GM12878 (cell line): ENCODE measurements around the gene AEBP1. TPM values are rescaled to one million over a fixed set of nuclear protein-coding genes. Genes with fewer than 3 reads are reported as not detected.

Experiments
- ATAC-seq: fragments of 200-7000 bp; cut with Tn5 transposase; 3 replicates; pipeline ENCODE4 v1.9.1; 2020; ENCODE audit warnings: mild to moderate bottlenecking, moderate library complexity
- BruUV-seq: library from RNA; stranded (reverse); fragments of 400-500 nt; replicated peaks from 2 replicates; lab custom pipeline; 2021; lab: Mats Ljungman, UMichigan
- CTCF ChIA-PET: fragments of 300-600 bp; sonication (Branson Sonifier 250); formaldehyde crosslinking; extraction: SDS; loops from one replicate; lab custom pipeline; 2021; ENCODE audit warnings: inconsistent platforms; lab: Yijun Ruan, JAX
- POLR2A ChIA-PET: fragments of 350-600 bp; formaldehyde crosslinking; extraction: SDS; loops from one replicate; lab custom pipeline; 2021; ENCODE audit warnings: inconsistent platforms; lab: Charles Lee
- RAD21 ChIA-PET: fragments of 300-600 bp; sonication (Branson Sonifier 250); formaldehyde crosslinking; loops from one replicate; lab custom pipeline; 2023; ENCODE audit warnings: antibody characterized with exemption; ENCODE audit not compliant: unreplicated experiment; lab: Charles Lee
- SMC1A ChIA-PET: fragments of 300-600 bp; sonication (Branson Sonifier 250); formaldehyde crosslinking; loops from one replicate; lab custom pipeline; 2023; ENCODE audit not compliant: unreplicated experiment, uncharacterized antibody; lab: Charles Lee
- DNase-seq: peaks from one replicate; pipeline ENCODE4 v3.0.0-alpha.2; 2011; ENCODE audit warnings: low read depth, low spot score
- FAIRE-seq: peaks from 3 replicates; lab custom pipeline; 2011; peaks lifted over from hg19 to GRCh38; lab: Jason Lieb, UNC
- H2AFZ ChIP-seq: 2 replicates; pipeline ENCODE4 v1.6.0; 2011; ENCODE audit warnings: low read depth, low read length, control low read depth; ENCODE audit not compliant: control insufficient read depth
- H3K27ac ChIP-seq: 2 replicates; pipeline ENCODE4 v1.5.1; 2011; ENCODE audit warnings: control low read depth; ENCODE audit not compliant: control insufficient read depth, insufficient read depth
- H3K27me3 ChIP-seq, 2 experiments: replicated peaks in 1 of 2; 2 replicates each; pipeline versions ENCODE4 v1.6.0 to v1.6.1; 2011; ENCODE audit warnings: low read length in 1 of 2; ENCODE audit not compliant: control insufficient read depth in 2 of 2, insufficient read depth in 2 of 2
- H3K36me3 ChIP-seq, 2 experiments: 2 replicates each; pipeline ENCODE4 v1.5.1; 2011; ENCODE audit warnings: low read length in 1 of 2; ENCODE audit not compliant: control insufficient read depth in 2 of 2, insufficient read depth in 2 of 2
- H3K4me1 ChIP-seq: 2 replicates; pipeline ENCODE4 v1.6.1; 2011; ENCODE audit warnings: mild to moderate bottlenecking, low read length, moderate library complexity, mixed read lengths; ENCODE audit not compliant: control insufficient read depth, insufficient read depth
- H3K4me2 ChIP-seq: 2 replicates; pipeline ENCODE4 v1.6.0; 2011; ENCODE audit warnings: control low read depth; ENCODE audit not compliant: control insufficient read depth, insufficient read depth
- H3K4me3 ChIP-seq: fragments of 200-600 bp; sonication (generic); 2 replicates; pipeline ENCODE4 v1.5.1; 2016
- H3K79me2 ChIP-seq: 2 replicates; pipeline ENCODE4 v1.6.0; 2011; ENCODE audit warnings: low read length; ENCODE audit not compliant: control insufficient read depth, insufficient read depth
- H3K9ac ChIP-seq: 2 replicates; pipeline ENCODE4 v1.8.0; 2011; ENCODE audit warnings: low read length, control low read depth, mixed read lengths; ENCODE audit not compliant: control insufficient read depth, insufficient read depth
- H3K9me3 ChIP-seq: replicated peaks from 3 replicates; pipeline ENCODE4 v1.5.1; 2011; ENCODE audit warnings: mild to moderate bottlenecking, low read length; ENCODE audit not compliant: control insufficient read depth, insufficient read depth
- H4K20me1 ChIP-seq: 2 replicates; pipeline ENCODE4 v1.6.0; 2011; ENCODE audit not compliant: control insufficient read depth, insufficient read depth
- BMI1 ChIP-seq: fragments of 450-650 bp; IDR thresholded peaks from 2 replicates; pipeline ENCODE4 v1.6.1; 2016; ENCODE audit warnings: mild to moderate bottlenecking, moderate library complexity, borderline replicate concordance
- DPF2 ChIP-seq: fragments of 450-650 bp; IDR thresholded peaks from 2 replicates; pipeline ENCODE4 v1.6.1; 2017; ENCODE audit warnings: mild to moderate bottlenecking
- FOS ChIP-seq: IDR thresholded peaks from 3 replicates; pipeline ENCODE4 v1.6.1; 2011; ENCODE audit warnings: borderline replicate concordance; ENCODE audit not compliant: insufficient read length; ENCODE audit errors: extremely low read depth
- GATAD2B ChIP-seq: fragments of 450-650 bp; conservative IDR thresholded peaks from 2 replicates; pipeline ENCODE4 v1.6.1; 2017; ENCODE audit warnings: low read depth, mild to moderate bottlenecking, moderate library complexity
- MEF2B ChIP-seq: fragments of 450-650 bp; IDR thresholded peaks from 2 replicates; pipeline ENCODE4 v1.6.1; 2018; ENCODE audit warnings: mild to moderate bottlenecking, moderate library complexity; ENCODE audit not compliant: partially characterized antibody, poor library complexity, severe bottlenecking
- SRF ChIP-seq, 2 experiments: IDR thresholded peaks; 2 replicates each; pipeline ENCODE4 v1.6.1; 2011; ENCODE audit warnings: low read depth in 2 of 2, low read length in 2 of 2, mild to moderate bottlenecking in 1 of 2, moderate library complexity in 1 of 2
- STAT1 ChIP-seq: fragments of 450-650 bp; conservative IDR thresholded peaks from 2 replicates; pipeline ENCODE4 v1.6.1; 2014; ENCODE audit warnings: antibody characterized with exemption, mild to moderate bottlenecking
- ZNF24 ChIP-seq: fragments of 450-650 bp; IDR thresholded peaks from 2 replicates; pipeline ENCODE4 v1.6.1; 2017; ENCODE audit warnings: antibody characterized with exemption, mild to moderate bottlenecking
- ZNF622 ChIP-seq: fragments of 450-650 bp; IDR thresholded peaks from 2 replicates; pipeline ENCODE4 v1.6.1; 2017; ENCODE audit warnings: mild to moderate bottlenecking, inconsistent platforms
- WGBS: methylation state at CpG from one replicate; pipeline ENCODE4 v1.1.6; 2016; ENCODE audit warnings: low lambda C conversion rate; ENCODE audit not compliant: insufficient replicate concordance, insufficient coverage; ENCODE audit errors: missing lambda C conversion rate; 5-methylcytosine and 5-hydroxymethylcytosine counted together
- in situ Hi-C: fragments of 300-500 bp; cut with MboI; formaldehyde crosslinking; loops from 9 replicates; pipeline ENCODE4 v1.14.3; 2018; ENCODE audit warnings: mixed read lengths
- intact Hi-C: fragments of 100-400 bp; cut with micrococcal nuclease; formaldehyde crosslinking; loops from one replicate; pipeline ENCODE4 v1.14.2; 2022; ENCODE audit not compliant: unreplicated experiment
- polyA plus RNA-seq, 11 experiments: library from polyadenylated mRNA; depleted of rRNA in 4 of 11; unstranded in 6 of 11; stranded (reverse) in 5 of 11; fragments of >200 nt; fragmentation: Nextera tagmentation in 4 of 11; fragmentation: Illumina TruSeq in 1 of 11; extraction: Ambion mirVana in 4 of 11; extraction: Trizol in 1 of 11; gene quantifications; 1 replicate in 1 of 11; 2 replicates in 10 of 11; pipeline versions ENCODE4 v1.2.1 to v1.2.3, GENCODE V29; 2011 to 2016; ENCODE audit warnings: inconsistent platforms in 2 of 11, missing spikeins in 2 of 11, low read depth in 1 of 11
- total RNA-seq, 4 experiments: library from RNA; depleted of rRNA in 3 of 4; stranded (reverse); fragments of >200 nt in 3 of 4; fragmentation: Illumina TruSeq in 1 of 4; extraction: Trizol in 1 of 4; gene quantifications; 2 replicates each; pipeline versions ENCODE4 v1.2.1 to v1.2.3, GENCODE V29; 2013 to 2021

Gene AEBP1
- total and polyA plus RNA-seq, 10 of the 15 experiments (the other 5 are each of a cell fraction or from before 2014, with no cell fraction given) = 0.06 to 0.23 (median 0.11) TPM; not detected in 5

GRCh38 chr7:44119829-44120380, 15.8 kb downstream of the AEBP1 start (continued):
- no peak for TF ChIP-seq STAT1
- TF ChIP-seq BMI1 = no peak

- H2AFZ ChIP-seq = no peak overlapping the region
- BruUV-seq = no TSS peak
- H3K27ac ChIP-seq = no peak overlapping the region
- in situ Hi-C loops = no loop called here
- H3K4me1 ChIP-seq = peaks cover 6% of the 10 kb centered on the region
- ChIA-PET CTCF (interaction anchor here (0.5 kb wide), 1 partner anchor 474 kb away, joined by 3 read pairs; no protein-coding TSS in a partner anchor), POLR2A (no interaction called here), SMC1A (interaction anchor here (0.8 kb wide), 1 partner anchor 82 kb away, joined by 3 read pairs; no protein-coding TSS in a partner anchor), RAD21 (no interaction called here)
- no peaks in the 10 kb centered on the region for H3K27me3 ChIP-seq
- H3K9ac ChIP-seq = no peak overlapping the region
- intact Hi-C loops = no loop called here
- WGBS = 88% methylated on average over 6 of the region's 6 CpGs
- FAIRE-seq = no peak
- no peak for TF ChIP-seq SRF (IDR thresholded peaks at IDR 0.05; ENCODE audit: low read depth in 2 of 2, low read length in 2 of 2)
- no peak for TF ChIP-seq ZNF622
- TF ChIP-seq ZNF24 = no peak
- TF ChIP-seq DPF2 = no peak
- no peak for TF ChIP-seq MEF2B
- TF ChIP-seq GATAD2B = no peak
- TF ChIP-seq FOS = no peak
- H3K36me3 ChIP-seq = peaks cover 8 to 11% of the 10 kb centered on the region in 2 experiments; a peak in 3 of 4 replicates
- H3K9me3 ChIP-seq = no peaks in the 10 kb centered on the region
- H3K4me2 ChIP-seq = peak overlapping the region; percentile 30; the same call in 1 of the 2 replicates
- H4K20me1 ChIP-seq = no peaks in the 10 kb centered on the region
- no peak for ATAC-seq
- peaks cover 16% of the 10 kb centered on the region for H3K79me2 ChIP-seq
- no peak for DNase-seq
- no peak overlapping the region for H3K4me3 ChIP-seq
These were observed 16.2 kb downstream of the AEBP1 start for GRCh38 chr7:44120395-44120794.
